SK-N-SH (cell line): ENCODE measurements around the gene PLEKHD1. TPM values are rescaled to one million over a fixed set of nuclear protein-coding genes. Genes with fewer than 3 reads are reported as not detected.

Source experiments
- CTCF ChIA-PET: fragments of 300-600, 350-600 bp; formaldehyde crosslinking; extraction: SDS; loops from one replicate; lab custom pipeline; 2021; lab: Yijun Ruan, JAX
- POLR2A ChIA-PET: fragments of 350-600 bp; sonication (Branson Sonifier 250); formaldehyde crosslinking; extraction: SDS; loops from one replicate; lab custom pipeline; 2020; ENCODE audit warnings: antibody characterized with exemption, inconsistent platforms; lab: Yijun Ruan, JAX
- DNase-seq: peaks from one replicate; pipeline ENCODE4 v3.0.0; 2012
- H2AFZ ChIP-seq: fragments of 200-600 bp; sonication (generic); 2 replicates; pipeline ENCODE4 v1.8.1; 2016; ENCODE audit warnings: antibody characterized with exemption, mild to moderate bottlenecking, low read depth
- H3F3A ChIP-seq: fragments of 200-600 bp; sonication (generic); replicated peaks from 2 replicates; pipeline ENCODE3; 2016; ENCODE audit warnings: antibody characterized with exemption, mild to moderate bottlenecking; ENCODE audit not compliant: insufficient read depth
- H3K27ac ChIP-seq, 2 experiments: fragments of 200-500 bp in 1 of 2; fragments of 200-600 bp in 1 of 2; sonication (Bioruptor generic) in 1 of 2; sonication (generic), shearing (Covaris generic) in 1 of 2; 2 replicates each; pipeline versions ENCODE4 v1.5.1 to v1.6.1; 2014 to 2016; ENCODE audit warnings: low read depth in 2 of 2, inconsistent platforms in 1 of 2, low read length in 1 of 2, mild to moderate bottlenecking in 1 of 2, mixed read lengths in 1 of 2
- H3K27me3 ChIP-seq: fragments of 200-600 bp; sonication (generic), shearing (Covaris generic); 2 replicates; pipeline ENCODE4 v1.6.1; 2016; ENCODE audit warnings: mixed run types; ENCODE audit not compliant: insufficient read depth
- H3K36me3 ChIP-seq, 2 experiments: fragments of 200-500 bp in 1 of 2; fragments of 200-600 bp in 1 of 2; sonication (Bioruptor generic) in 1 of 2; sonication (generic) in 1 of 2; replicated peaks in 1 of 2; 2 replicates each; pipeline versions ENCODE3 to v1.5.1; 2014 to 2016; ENCODE audit warnings: low read length in 1 of 2, mild to moderate bottlenecking in 1 of 2; ENCODE audit not compliant: insufficient read depth in 2 of 2, control insufficient read depth in 1 of 2
- H3K4me1 ChIP-seq, 2 experiments: fragments of 200-500 bp in 1 of 2; fragments of 200-600 bp in 1 of 2; sonication (Bioruptor generic) in 1 of 2; sonication (generic), shearing (Covaris generic) in 1 of 2; 2 replicates each; pipeline versions ENCODE4 v1.5.1 to v1.6.1; 2014 to 2016; ENCODE audit warnings: low read depth in 1 of 2, low read length in 1 of 2, mixed run types in 1 of 2; ENCODE audit not compliant: insufficient read depth in 2 of 2, control insufficient read depth in 1 of 2
- H3K4me2 ChIP-seq: fragments of 200-600 bp; sonication (generic), shearing (Covaris generic); 2 replicates; pipeline ENCODE4 v1.6.1; 2017; ENCODE audit warnings: mixed run types
- H3K4me3 ChIP-seq, 2 experiments: fragments of 200-500 bp in 1 of 2; fragments of 200-600 bp in 1 of 2; sonication (Bioruptor generic) in 1 of 2; sonication (generic), shearing (Covaris generic) in 1 of 2; 2 replicates each; pipeline versions ENCODE4 v1.5.1 to v1.8.1; 2014 to 2016; ENCODE audit warnings: low read depth in 2 of 2, inconsistent platforms in 1 of 2, low read length in 1 of 2, mild to moderate bottlenecking in 1 of 2, mixed read lengths in 1 of 2, moderate library complexity in 1 of 2
- H3K79me2 ChIP-seq: fragments of 200-600 bp; sonication (generic); 2 replicates; pipeline ENCODE4 v1.8.1; 2017; ENCODE audit warnings: mild to moderate bottlenecking; ENCODE audit not compliant: insufficient read depth
- H3K9ac ChIP-seq: fragments of 200-600 bp; sonication (generic); 2 replicates; pipeline ENCODE4 v1.6.1; 2017; ENCODE audit warnings: mixed run types
- H3K9me2 ChIP-seq: fragments of 200-600 bp; sonication (generic); 2 replicates; pipeline ENCODE4 v1.6.1; 2017; ENCODE audit warnings: mixed run types
- H3K9me3 ChIP-seq: fragments of 200-600 bp; sonication (generic); 2 replicates; pipeline ENCODE4 v1.6.1; 2017; ENCODE audit warnings: mixed run types, mild to moderate bottlenecking, moderate library complexity
- H4K20me1 ChIP-seq: fragments of 200-600 bp; sonication (generic); 2 replicates; pipeline ENCODE4 v1.6.1; 2017; ENCODE audit warnings: mild to moderate bottlenecking, mixed run types; ENCODE audit not compliant: insufficient read depth
- EZH2phosphoT487 ChIP-seq: fragments of 200-600 bp; sonication (generic); IDR thresholded peaks from 2 replicates; pipeline ENCODE4 v1.6.1; 2017; ENCODE audit warnings: low read depth, mixed run types, mild to moderate bottlenecking, antibody characterized with exemption, moderate library complexity, borderline replicate concordance
- MXI1 ChIP-seq: IDR thresholded peaks from 2 replicates; pipeline ENCODE4 v1.6.1; 2012; ENCODE audit warnings: mild to moderate bottlenecking, low read depth, low read length, improper control_type of control experiment
- POLR2AphosphoS5 ChIP-seq: IDR thresholded peaks from 2 replicates; pipeline ENCODE4 v1.6.1; 2012; ENCODE audit warnings: low read depth, low read length
- SIN3A ChIP-seq: IDR thresholded peaks from 2 replicates; pipeline ENCODE4 v1.6.1; 2012; ENCODE audit warnings: low read depth, mild to moderate bottlenecking, low read length, moderate library complexity, borderline replicate concordance
- TEAD4 ChIP-seq: IDR thresholded peaks from 2 replicates; pipeline ENCODE4 v1.4.0; 2012; ENCODE audit warnings: mild to moderate bottlenecking, borderline replicate concordance; ENCODE audit not compliant: insufficient read depth
- WGBS: methylation state at CpG from one replicate; pipeline ENCODE4 v1.1.6; 2017; ENCODE audit warnings: low lambda C conversion rate; 5-methylcytosine and 5-hydroxymethylcytosine counted together
- polyA plus RNA-seq, 3 experiments: library from polyadenylated mRNA; depleted of rRNA; stranded (reverse); fragments of >200 nt; gene quantifications; 2 replicates each; pipeline ENCODE4 v1.2.3, GENCODE V29; 2012
- TF ChIP-seq, protein P1 (sequence below): IDR thresholded peaks from 2 replicates; pipeline ENCODE4 v1.6.1; 2012; ENCODE audit warnings: mild to moderate bottlenecking, low read depth, low read length, moderate library complexity
- TF ChIP-seq, protein P2 (sequence below): fragments of 150-350 bp; IDR thresholded peaks from 2 replicates; pipeline ENCODE4 v1.6.1; 2017; ENCODE audit warnings: antibody characterized with exemption, low read length, low read depth, borderline replicate concordance
- TF ChIP-seq, protein P3 (sequence below): IDR thresholded peaks from 2 replicates; pipeline ENCODE4 v1.4.0; 2012; ENCODE audit warnings: low read depth
- TF ChIP-seq, protein P4 (sequence below): IDR thresholded peaks from 2 replicates; pipeline ENCODE4; 2012

Gene PLEKHD1
- polyA plus RNA-seq, 1 of the 3 experiments (the other 2 are of a cell fraction) = 0.05 TPM

DNA sequence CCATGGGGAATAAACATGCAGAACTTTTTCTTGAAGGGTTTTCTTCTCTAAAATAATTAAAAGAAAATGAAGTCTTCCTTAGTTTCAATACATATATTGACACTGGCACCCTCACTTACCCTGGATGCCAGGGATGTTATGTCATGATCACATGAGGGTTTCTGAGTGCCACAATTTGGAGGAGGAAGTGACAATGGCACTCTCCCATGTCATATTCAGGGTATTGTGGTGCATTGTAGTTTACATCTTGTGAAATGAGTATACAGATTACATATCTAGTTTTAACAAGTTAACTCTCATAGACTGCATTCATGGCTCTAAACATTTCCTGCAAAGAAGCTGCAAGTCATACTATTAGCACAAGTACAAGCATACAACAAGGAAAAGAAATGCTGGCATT lies 52.4 kb downstream of the PLEKHD1 start (continued):
- TF ChIP-seq, protein P1, sequence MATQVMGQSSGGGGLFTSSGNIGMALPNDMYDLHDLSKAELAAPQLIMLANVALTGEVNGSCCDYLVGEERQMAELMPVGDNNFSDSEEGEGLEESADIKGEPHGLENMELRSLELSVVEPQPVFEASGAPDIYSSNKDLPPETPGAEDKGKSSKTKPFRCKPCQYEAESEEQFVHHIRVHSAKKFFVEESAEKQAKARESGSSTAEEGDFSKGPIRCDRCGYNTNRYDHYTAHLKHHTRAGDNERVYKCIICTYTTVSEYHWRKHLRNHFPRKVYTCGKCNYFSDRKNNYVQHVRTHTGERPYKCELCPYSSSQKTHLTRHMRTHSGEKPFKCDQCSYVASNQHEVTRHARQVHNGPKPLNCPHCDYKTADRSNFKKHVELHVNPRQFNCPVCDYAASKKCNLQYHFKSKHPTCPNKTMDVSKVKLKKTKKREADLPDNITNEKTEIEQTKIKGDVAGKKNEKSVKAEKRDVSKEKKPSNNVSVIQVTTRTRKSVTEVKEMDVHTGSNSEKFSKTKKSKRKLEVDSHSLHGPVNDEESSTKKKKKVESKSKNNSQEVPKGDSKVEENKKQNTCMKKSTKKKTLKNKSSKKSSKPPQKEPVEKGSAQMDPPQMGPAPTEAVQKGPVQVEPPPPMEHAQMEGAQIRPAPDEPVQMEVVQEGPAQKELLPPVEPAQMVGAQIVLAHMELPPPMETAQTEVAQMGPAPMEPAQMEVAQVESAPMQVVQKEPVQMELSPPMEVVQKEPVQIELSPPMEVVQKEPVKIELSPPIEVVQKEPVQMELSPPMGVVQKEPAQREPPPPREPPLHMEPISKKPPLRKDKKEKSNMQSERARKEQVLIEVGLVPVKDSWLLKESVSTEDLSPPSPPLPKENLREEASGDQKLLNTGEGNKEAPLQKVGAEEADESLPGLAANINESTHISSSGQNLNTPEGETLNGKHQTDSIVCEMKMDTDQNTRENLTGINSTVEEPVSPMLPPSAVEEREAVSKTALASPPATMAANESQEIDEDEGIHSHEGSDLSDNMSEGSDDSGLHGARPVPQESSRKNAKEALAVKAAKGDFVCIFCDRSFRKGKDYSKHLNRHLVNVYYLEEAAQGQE = no peak
- no peak for TF ChIP-seq MXI1

DNA sequence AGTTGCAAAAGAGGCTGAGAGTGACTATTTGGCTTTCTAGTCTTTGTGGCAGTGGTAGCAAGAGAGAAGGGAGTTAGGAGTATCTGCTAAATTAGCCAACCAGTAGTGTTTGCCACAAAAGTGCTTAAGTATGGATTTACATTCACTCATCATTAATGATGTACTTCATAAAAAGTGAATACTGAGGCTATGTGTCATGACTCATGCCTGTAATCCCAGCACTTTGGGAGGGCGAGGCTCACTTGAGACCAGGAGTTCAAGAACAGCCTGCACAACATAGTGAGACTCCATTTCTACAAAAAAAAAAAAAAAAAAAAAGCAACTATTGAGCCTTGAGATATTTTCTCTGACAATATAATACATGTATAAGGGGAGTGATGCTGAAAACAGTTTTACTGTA lies 53.4 kb downstream of the PLEKHD1 start:
- no peaks in the 10 kb centered on the region for H3K36me3 ChIP-seq
- no peaks in the 10 kb centered on the region for H3K9me3 ChIP-seq
- H3K27ac ChIP-seq = no peak overlapping the region
- H3K4me3 ChIP-seq = no peak overlapping the region
- no peak overlapping the region for H3K4me2 ChIP-seq
- POLR2A ChIA-PET = no interaction called here
- H3K4me1 ChIP-seq = no peaks in the 10 kb centered on the region
- H3K27me3 ChIP-seq = peaks cover 5% of the 10 kb centered on the region; the same call in 1 of the 2 replicates
- H3F3A ChIP-seq = no peaks in the 10 kb centered on the region
- no peaks in the 10 kb centered on the region for H3K9me2 ChIP-seq
- no peak for DNase-seq
- no peak for TF ChIP-seq SIN3A
- TF ChIP-seq, protein P1 = no peak
- no peak for TF ChIP-seq TEAD4
- TF ChIP-seq EZH2phosphoT487 = no peak
- TF ChIP-seq, protein P2, sequence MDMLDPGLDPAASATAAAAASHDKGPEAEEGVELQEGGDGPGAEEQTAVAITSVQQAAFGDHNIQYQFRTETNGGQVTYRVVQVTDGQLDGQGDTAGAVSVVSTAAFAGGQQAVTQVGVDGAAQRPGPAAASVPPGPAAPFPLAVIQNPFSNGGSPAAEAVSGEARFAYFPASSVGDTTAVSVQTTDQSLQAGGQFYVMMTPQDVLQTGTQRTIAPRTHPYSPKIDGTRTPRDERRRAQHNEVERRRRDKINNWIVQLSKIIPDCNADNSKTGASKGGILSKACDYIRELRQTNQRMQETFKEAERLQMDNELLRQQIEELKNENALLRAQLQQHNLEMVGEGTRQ = no peak
- no peak for TF ChIP-seq POLR2AphosphoS5
- TF ChIP-seq, protein P3, sequence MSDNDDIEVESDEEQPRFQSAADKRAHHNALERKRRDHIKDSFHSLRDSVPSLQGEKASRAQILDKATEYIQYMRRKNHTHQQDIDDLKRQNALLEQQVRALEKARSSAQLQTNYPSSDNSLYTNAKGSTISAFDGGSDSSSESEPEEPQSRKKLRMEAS = no peak
- TF ChIP-seq, protein P4, sequence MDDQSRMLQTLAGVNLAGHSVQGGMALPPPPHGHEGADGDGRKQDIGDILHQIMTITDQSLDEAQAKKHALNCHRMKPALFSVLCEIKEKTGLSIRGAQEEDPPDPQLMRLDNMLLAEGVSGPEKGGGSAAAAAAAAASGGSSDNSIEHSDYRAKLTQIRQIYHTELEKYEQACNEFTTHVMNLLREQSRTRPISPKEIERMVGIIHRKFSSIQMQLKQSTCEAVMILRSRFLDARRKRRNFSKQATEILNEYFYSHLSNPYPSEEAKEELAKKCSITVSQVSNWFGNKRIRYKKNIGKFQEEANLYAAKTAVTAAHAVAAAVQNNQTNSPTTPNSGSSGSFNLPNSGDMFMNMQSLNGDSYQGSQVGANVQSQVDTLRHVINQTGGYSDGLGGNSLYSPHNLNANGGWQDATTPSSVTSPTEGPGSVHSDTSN = no peak
- WGBS = 61% methylated on average over 1 of the region's 1 CpG
- no peaks in the 10 kb centered on the region for H3K79me2 ChIP-seq
- no peaks in the 10 kb centered on the region for H4K20me1 ChIP-seq
- no peak overlapping the region for H2AFZ ChIP-seq
- CTCF ChIA-PET = interaction anchor here (1.0 to 16.4 kb wide), 3 partner anchors 37 to 78 kb away, joined by 3 to 368 read pairs (median 4); partner anchors contain the start of gene CCDC177
- H3K9ac ChIP-seq = no peak overlapping the region
